Measurements from ENCODE around the gene SPEM3. TPM values are rescaled to one million over a fixed set of nuclear protein-coding genes. Genes with fewer than 3 reads are reported as not detected.

SPEM3 gene
- total RNA-seq, 1 donor, result not detected

DNA sequence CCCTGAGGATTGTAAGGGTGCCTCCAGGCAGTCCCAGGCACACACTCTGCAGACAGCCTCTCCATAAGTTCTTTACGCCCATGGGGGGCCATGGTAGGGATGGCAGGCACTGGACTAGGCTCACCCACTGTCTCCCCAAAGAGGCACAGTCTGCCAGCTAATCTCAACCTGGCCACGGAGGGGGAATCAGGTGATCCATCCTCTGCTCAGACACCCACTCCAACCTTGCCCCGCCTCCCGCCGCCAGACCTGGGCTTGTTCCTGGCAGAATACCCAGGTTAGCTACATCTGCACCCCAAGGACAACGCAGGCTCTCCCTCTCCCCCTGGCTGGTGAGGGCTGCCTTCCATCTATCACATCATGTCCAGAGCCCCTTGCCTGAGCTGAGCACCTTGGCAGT is 19.8 kb upstream of the SPEM3 start:
- peaks cover 22% of the 10 kb centered on the region for H3K36me3 ChIP-seq (ENCODE audit: insufficient read depth, low read length)
- no peak overlapping the region for H3K4me3 ChIP-seq (ENCODE audit: insufficient read depth, low read length)
- TF ChIP-seq, protein P1, sequence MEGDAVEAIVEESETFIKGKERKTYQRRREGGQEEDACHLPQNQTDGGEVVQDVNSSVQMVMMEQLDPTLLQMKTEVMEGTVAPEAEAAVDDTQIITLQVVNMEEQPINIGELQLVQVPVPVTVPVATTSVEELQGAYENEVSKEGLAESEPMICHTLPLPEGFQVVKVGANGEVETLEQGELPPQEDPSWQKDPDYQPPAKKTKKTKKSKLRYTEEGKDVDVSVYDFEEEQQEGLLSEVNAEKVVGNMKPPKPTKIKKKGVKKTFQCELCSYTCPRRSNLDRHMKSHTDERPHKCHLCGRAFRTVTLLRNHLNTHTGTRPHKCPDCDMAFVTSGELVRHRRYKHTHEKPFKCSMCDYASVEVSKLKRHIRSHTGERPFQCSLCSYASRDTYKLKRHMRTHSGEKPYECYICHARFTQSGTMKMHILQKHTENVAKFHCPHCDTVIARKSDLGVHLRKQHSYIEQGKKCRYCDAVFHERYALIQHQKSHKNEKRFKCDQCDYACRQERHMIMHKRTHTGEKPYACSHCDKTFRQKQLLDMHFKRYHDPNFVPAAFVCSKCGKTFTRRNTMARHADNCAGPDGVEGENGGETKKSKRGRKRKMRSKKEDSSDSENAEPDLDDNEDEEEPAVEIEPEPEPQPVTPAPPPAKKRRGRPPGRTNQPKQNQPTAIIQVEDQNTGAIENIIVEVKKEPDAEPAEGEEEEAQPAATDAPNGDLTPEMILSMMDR (IDR thresholded peaks at IDR 0.05; ENCODE audit: extremely low read depth, low read depth, low read length), result no peak
- H3K4me1 ChIP-seq (ENCODE audit: insufficient read depth, low read length), result peaks cover 5% of the 10 kb centered on the region
- H3K79me2 ChIP-seq (ENCODE audit: insufficient read depth, low read length), result peaks cover 3% of the 10 kb centered on the region
- no peak overlapping the region for H3K27ac ChIP-seq (ENCODE audit: low read depth, low read length)
- no peak overlapping the region for H3K4me2 ChIP-seq (ENCODE audit: insufficient read depth, low read length)
- peaks cover 6% of the 10 kb centered on the region for H4K20me1 ChIP-seq (ENCODE audit: insufficient read depth, low read length)
- no peak overlapping the region for H2AFZ ChIP-seq (ENCODE audit: low read length)
- no peaks in the 10 kb centered on the region for H3K9me3 ChIP-seq (ENCODE audit: low read depth, low read length)
- no peak for DNase-seq (ENCODE audit: insufficient read length, low spot score, missing footprints)
- H3K27me3 ChIP-seq (ENCODE audit: insufficient read depth, low read length), result no peaks in the 10 kb centered on the region

DNA sequence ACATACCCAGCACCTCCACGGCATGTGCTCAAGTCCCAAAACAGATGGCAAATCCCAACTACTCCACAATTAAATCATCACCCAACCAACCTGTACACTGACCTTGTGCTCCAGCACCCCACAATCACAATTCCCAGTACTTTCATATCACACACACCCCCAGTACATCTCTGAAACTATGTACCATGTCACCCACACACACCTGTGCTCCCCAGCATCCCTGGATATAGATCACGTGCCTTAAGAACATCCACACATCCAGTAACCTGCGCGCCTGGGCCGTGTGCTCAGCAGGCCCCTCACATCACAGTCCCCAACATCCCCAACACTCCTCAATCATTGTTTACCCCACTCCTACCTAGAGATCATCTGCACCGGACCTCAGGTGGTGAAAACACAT is 18.9 kb upstream of the SPEM3 start:
- Histone ChIP-seq H2AFZ (ENCODE audit: low read length) (no peak overlapping the region), H3K4me3 (ENCODE audit: insufficient read depth, low read length) (no peak overlapping the region), H3K9me3 (ENCODE audit: low read depth, low read length) (no peaks in the 10 kb centered on the region), H3K4me1 (ENCODE audit: insufficient read depth, low read length) (peaks cover 5% of the 10 kb centered on the region), H3K27me3 (ENCODE audit: insufficient read depth, low read length) (no peaks in the 10 kb centered on the region), H3K36me3 (ENCODE audit: insufficient read depth, low read length) (peaks cover 24% of the 10 kb centered on the region), H4K20me1 (ENCODE audit: insufficient read depth, low read length) (peaks cover 6% of the 10 kb centered on the region), H3K4me2 (ENCODE audit: insufficient read depth, low read length) (no peak overlapping the region), H3K79me2 (ENCODE audit: insufficient read depth, low read length) (peaks cover 3% of the 10 kb centered on the region), H3K27ac (ENCODE audit: low read depth, low read length) (no peak overlapping the region)
- DNase-seq (ENCODE audit: insufficient read length, low spot score, missing footprints), result no peak
- TF ChIP-seq, protein P1 (IDR thresholded peaks at IDR 0.05; ENCODE audit: extremely low read depth, low read depth, low read length), result no peak

DNA sequence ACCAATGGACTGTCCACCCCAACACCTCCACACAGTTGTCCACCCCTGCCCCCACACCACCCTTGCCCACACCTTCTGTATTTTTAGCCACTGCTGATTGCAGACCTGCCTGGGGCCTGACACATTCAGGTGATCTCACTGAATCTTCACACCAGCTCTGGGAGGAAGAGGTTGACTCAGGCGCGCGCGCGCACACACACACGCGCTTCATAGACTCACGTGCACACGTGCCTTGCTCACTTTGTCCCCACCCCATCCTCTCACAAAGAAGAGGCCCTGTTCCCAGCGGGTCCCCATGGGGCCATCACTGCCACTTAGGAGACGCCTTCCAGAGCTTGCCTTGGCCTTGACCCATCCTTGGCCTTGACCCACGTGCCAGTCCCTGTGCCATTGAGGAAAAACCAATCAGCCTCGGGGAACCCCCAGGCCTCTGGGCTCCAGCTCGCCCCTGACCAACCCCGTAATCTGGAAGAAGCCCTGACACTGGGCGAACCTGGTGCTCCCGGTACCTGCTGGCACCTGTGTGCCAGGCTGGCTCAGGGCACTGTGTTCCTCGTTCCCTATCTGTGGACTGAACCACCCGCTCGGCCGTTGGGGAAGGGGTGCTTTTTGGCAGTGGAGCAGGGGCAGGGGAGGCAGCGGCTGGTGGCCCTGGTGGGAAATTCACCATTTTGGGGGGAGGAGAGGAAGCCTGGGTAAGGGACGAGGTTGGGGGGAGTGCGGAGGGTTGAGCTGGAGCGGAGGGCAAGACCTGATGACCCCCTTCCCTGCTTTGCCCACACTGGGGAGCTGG is 17.8 kb upstream of the SPEM3 start:
- H3K9me3 ChIP-seq (ENCODE audit: low read depth, low read length), result no peaks in the 10 kb centered on the region
- no peak overlapping the region for H3K4me3 ChIP-seq (ENCODE audit: insufficient read depth, low read length)
- H3K4me1 ChIP-seq (ENCODE audit: insufficient read depth, low read length), result peaks cover 5% of the 10 kb centered on the region
- H3K36me3 ChIP-seq (ENCODE audit: insufficient read depth, low read length), result peaks cover 33% of the 10 kb centered on the region
- DNase-seq (ENCODE audit: insufficient read length, low spot score, missing footprints), result no peak
- H4K20me1 ChIP-seq (ENCODE audit: insufficient read depth, low read length), result peaks cover 6% of the 10 kb centered on the region
- H3K4me2 ChIP-seq (ENCODE audit: insufficient read depth, low read length), result no peak overlapping the region
- no peak overlapping the region for H3K27ac ChIP-seq (ENCODE audit: low read depth, low read length)
- no peaks in the 10 kb centered on the region for H3K79me2 ChIP-seq (ENCODE audit: insufficient read depth, low read length)
- TF ChIP-seq, protein P1 (IDR thresholded peaks at IDR 0.05; ENCODE audit: extremely low read depth, low read depth, low read length), result no peak
- H2AFZ ChIP-seq (ENCODE audit: low read length), result no peak overlapping the region
- H3K27me3 ChIP-seq (ENCODE audit: insufficient read depth, low read length), result no peaks in the 10 kb centered on the region

DNA sequence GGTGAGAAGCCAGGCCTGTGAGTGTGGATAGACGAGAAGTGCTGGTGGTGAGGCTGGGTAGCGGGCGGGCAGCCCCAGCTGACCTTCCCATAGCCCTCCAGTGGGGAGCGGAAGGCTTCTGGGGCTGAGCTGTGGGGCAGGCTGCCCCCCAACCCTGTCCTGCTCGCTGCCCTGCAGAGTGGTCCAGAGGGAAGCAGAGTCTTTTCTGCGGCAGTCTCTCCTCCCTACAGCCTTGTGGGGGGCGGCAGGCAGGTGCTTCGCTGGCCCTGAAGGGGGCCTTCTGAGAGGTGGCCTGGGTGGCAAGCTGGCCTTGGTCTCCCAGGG is 17.3 kb upstream of the SPEM3 start:
- Histone ChIP-seq H3K27me3 (ENCODE audit: insufficient read depth, low read length) (no peaks in the 10 kb centered on the region), H3K79me2 (ENCODE audit: insufficient read depth, low read length) (no peaks in the 10 kb centered on the region), H3K9me3 (ENCODE audit: low read depth, low read length) (no peaks in the 10 kb centered on the region), H3K4me2 (ENCODE audit: insufficient read depth, low read length) (no peak overlapping the region), H3K27ac (ENCODE audit: low read depth, low read length) (no peak overlapping the region), H4K20me1 (ENCODE audit: insufficient read depth, low read length) (peaks cover 6% of the 10 kb centered on the region), H3K4me3 (ENCODE audit: insufficient read depth, low read length) (no peak overlapping the region), H2AFZ (ENCODE audit: low read length) (no peak overlapping the region), H3K4me1 (ENCODE audit: insufficient read depth, low read length) (no peaks in the 10 kb centered on the region), H3K36me3 (ENCODE audit: insufficient read depth, low read length) (peaks cover 33% of the 10 kb centered on the region)
- TF ChIP-seq, protein P1 (IDR thresholded peaks at IDR 0.05; ENCODE audit: extremely low read depth, low read depth, low read length), result no peak
- no peak for DNase-seq (ENCODE audit: insufficient read length, low spot score, missing footprints)
